MCF 10A (cell line): ENCODE data around the gene ZWILCH. TPM values are rescaled to one million over a fixed set of nuclear protein-coding genes. Genes with fewer than 3 reads are reported as not detected.

Source experiments
- BruUV-seq: library from RNA; stranded (reverse); fragments of 400-500 nt; replicated peaks from 2 replicates; lab custom pipeline; 2021; lab: Mats Ljungman, UMichigan
- CTCF ChIA-PET: fragments of 300-600 bp; sonication (Branson Sonifier 250); formaldehyde crosslinking; extraction: SDS; loops from one replicate; lab custom pipeline; 2021; ENCODE audit warnings: antibody characterized with exemption, inconsistent platforms; lab: Yijun Ruan, JAX
- POLR2A ChIA-PET: fragments of 300-600, 350-650 bp; sonication (Branson Sonifier 250); formaldehyde crosslinking; extraction: SDS; loops from one replicate; lab custom pipeline; 2020; ENCODE audit warnings: antibody characterized with exemption, inconsistent platforms; lab: Yijun Ruan, JAX
- DNase-seq: peaks from one replicate; pipeline ENCODE4 v3.0.0-alpha.2; 2018; ENCODE audit not compliant: unreplicated experiment
- H3K27ac Mint-ChIP-seq: one replicate; pipeline ENCODE4 v1.8.0; 2022; ENCODE audit warnings: mild to moderate bottlenecking, low read depth, mixed read lengths; ENCODE audit not compliant: unreplicated experiment
- H3K27me3 Mint-ChIP-seq: one replicate; pipeline ENCODE4 v1.8.0; 2022; ENCODE audit warnings: mixed read lengths; ENCODE audit not compliant: insufficient read depth, unreplicated experiment
- H3K36me3 Mint-ChIP-seq: one replicate; pipeline ENCODE4 v1.8.0; 2022; ENCODE audit warnings: mild to moderate bottlenecking, moderate library complexity, mixed read lengths; ENCODE audit not compliant: insufficient read depth, unreplicated experiment
- H3K4me1 Mint-ChIP-seq: one replicate; pipeline ENCODE4 v1.8.0; 2022; ENCODE audit warnings: mixed read lengths; ENCODE audit not compliant: insufficient read depth, unreplicated experiment
- H3K4me3 Mint-ChIP-seq: one replicate; pipeline ENCODE4 v1.8.0; 2022; ENCODE audit warnings: mild to moderate bottlenecking, moderate library complexity, mixed read lengths; ENCODE audit not compliant: unreplicated experiment
- H3K9me3 Mint-ChIP-seq: one replicate; pipeline ENCODE4 v1.8.0; 2022; ENCODE audit warnings: mixed read lengths; ENCODE audit not compliant: unreplicated experiment
- CTCF ChIP-seq: fragments of 200-600 bp; IDR thresholded peaks from one replicate; pipeline ENCODE4 v1.8.0; 2022; ENCODE audit warnings: antibody characterized with exemption, mild to moderate bottlenecking; ENCODE audit not compliant: unreplicated experiment
- intact Hi-C: fragments of 100-400 bp; cut with micrococcal nuclease; formaldehyde crosslinking; loops from 2 replicates; pipeline ENCODE4 v1.14.1; 2022
- total RNA-seq: library from RNA; stranded (reverse); gene quantifications from 2 replicates; pipeline ENCODE4 v1.2.3, GENCODE V29; 2022

Gene ZWILCH
- total RNA-seq, 1 experiment from 2014 or later, result 27.4 TPM

GRCh38 chr15:66570842-66571478, 65.8 kb downstream of the ZWILCH start:
- CTCF ChIA-PET, result interaction anchor here (0.6 to 1.0 kb wide), 4 partner anchors 9 to 325 kb away, joined by 3 to 4 read pairs (median 3); no protein-coding TSS in a partner anchor

GRCh38 chr15:66572146-66572545, 67.0 kb downstream of the ZWILCH start:
- BruUV-seq, result no TSS peak
- H3K4me3 Mint-ChIP-seq, result no peak overlapping the region
- H3K27ac Mint-ChIP-seq, result no peak overlapping the region
- no peak for TF ChIP-seq CTCF
- no peaks in the 10 kb centered on the region for H3K36me3 Mint-ChIP-seq
- POLR2A ChIA-PET, result interaction anchor here (0.6 to 1.2 kb wide), 2 partner anchors 67 to 518 kb away, joined by 3 read pairs; no protein-coding TSS in a partner anchor
- intact Hi-C loops, result no loop called here
- peaks cover under 1% of the 10 kb centered on the region for H3K4me1 Mint-ChIP-seq
- DNase-seq, result no peak
- CTCF ChIA-PET, result interaction anchor here (0.6 to 1.0 kb wide), 2 partner anchors 10 to 47 kb away, joined by 3 read pairs; no protein-coding TSS in a partner anchor
- no peaks in the 10 kb centered on the region for H3K27me3 Mint-ChIP-seq
- H3K9me3 Mint-ChIP-seq, result no peaks in the 10 kb centered on the region

More at GRCh38 chr15:66570842-66571478, 65.8 kb downstream of the ZWILCH start:
- H3K4me1 Mint-ChIP-seq, result peaks cover 12% of the 10 kb centered on the region
- H3K9me3 Mint-ChIP-seq, result no peaks in the 10 kb centered on the region
- no peak for TF ChIP-seq CTCF
- POLR2A ChIA-PET, result interaction anchor here (1.2 kb wide), 1 partner anchor 65 kb away, joined by 3 read pairs; no protein-coding TSS in a partner anchor
- no peak for DNase-seq
- intact Hi-C loops, result no loop called here
- no peak overlapping the region for H3K4me3 Mint-ChIP-seq
- H3K27ac Mint-ChIP-seq, result no peak overlapping the region
- H3K27me3 Mint-ChIP-seq, result no peaks in the 10 kb centered on the region
- BruUV-seq, result no TSS peak
- no peaks in the 10 kb centered on the region for H3K36me3 Mint-ChIP-seq

GRCh38 chr15:66573348-66573718, 68.2 kb downstream of the ZWILCH start:
- no peak for TF ChIP-seq CTCF
- ChIA-PET POLR2A (no interaction called here), CTCF (no interaction called here)
- H3K27ac Mint-ChIP-seq, result no peak overlapping the region
- no TSS peak for BruUV-seq
- no peaks in the 10 kb centered on the region for H3K27me3 Mint-ChIP-seq
- intact Hi-C loops, result no loop called here
- H3K9me3 Mint-ChIP-seq, result no peaks in the 10 kb centered on the region
- H3K36me3 Mint-ChIP-seq, result no peaks in the 10 kb centered on the region
- H3K4me1 Mint-ChIP-seq, result no peaks in the 10 kb centered on the region
- no peak overlapping the region for H3K4me3 Mint-ChIP-seq
- no peak for DNase-seq

GRCh38 chr15:66573719-66574595, 68.8 kb downstream of the ZWILCH start:
- Mint-ChIP-seq H3K27ac (no peak overlapping the region), H3K27me3 (no peaks in the 10 kb centered on the region), H3K4me3 (no peak overlapping the region), H3K4me1 (no peaks in the 10 kb centered on the region), H3K36me3 (no peaks in the 10 kb centered on the region), H3K9me3 (no peaks in the 10 kb centered on the region)
- no peak for DNase-seq
- ChIA-PET CTCF (interaction anchor here (0.6 to 1.3 kb wide), 2 partner anchors 12 to 151 kb away, joined by 3 read pairs; no protein-coding TSS in a partner anchor), POLR2A (no interaction called here)
- no TSS peak for BruUV-seq
- TF ChIP-seq CTCF, result no peak
- intact Hi-C loops, result no loop called here
